Parathyroid adenoma (tissue), 2 donors: ENCODE data around the gene SPNS2.

ENCODE experiments used
- H2AFZ ChIP-seq: fragments of 300-600 bp; sonication (generic); one replicate; pipeline ENCODE4 v1.7.0; 2017; ENCODE audit warnings: antibody characterized with exemption, mild to moderate bottlenecking
- H3K27ac ChIP-seq: fragments of 300-600 bp; sonication (generic); one replicate; pipeline ENCODE4 v1.7.0; 2017
- H3K27me3 ChIP-seq: fragments of 300-600 bp; sonication (generic); one replicate; pipeline ENCODE4 v1.7.0; 2017; ENCODE audit warnings: low read length; ENCODE audit not compliant: control insufficient read depth, insufficient read depth
- H3K36me3 ChIP-seq: fragments of 300-600 bp; sonication (generic); one replicate; pipeline ENCODE4 v1.7.0; 2017; ENCODE audit warnings: low read length; ENCODE audit not compliant: control insufficient read depth, insufficient read depth
- H3K4me1 ChIP-seq: fragments of 300-600 bp; sonication (generic); one replicate; pipeline ENCODE4 v1.7.0; 2017; ENCODE audit warnings: control low read depth
- H3K4me2 ChIP-seq: fragments of 300-600 bp; sonication (generic); one replicate; pipeline ENCODE4 v1.7.0; 2017; ENCODE audit warnings: low read length
- H3K4me3 ChIP-seq: fragments of 300-600 bp; sonication (generic); one replicate; pipeline ENCODE4 v1.7.0; 2017; ENCODE audit warnings: low read depth, low read length
- H3K79me2 ChIP-seq: fragments of 300-600 bp; sonication (generic); one replicate; pipeline ENCODE4 v1.7.0; 2017; ENCODE audit warnings: control low read depth
- H3K9ac ChIP-seq: fragments of 300-600 bp; sonication (generic); one replicate; pipeline ENCODE4 v1.7.0; 2017; ENCODE audit warnings: mild to moderate bottlenecking
- H3K9me3 ChIP-seq: fragments of 300-600 bp; sonication (generic); one replicate; pipeline ENCODE4 v1.7.0; 2017; ENCODE audit warnings: low read length; ENCODE audit not compliant: control insufficient read depth
- CTCF ChIP-seq: fragments of 300-600 bp; sonication (generic); IDR thresholded peaks from one replicate; pipeline ENCODE4 v1.7.0; 2017; ENCODE audit warnings: antibody characterized with exemption, mild to moderate bottlenecking
- donor health status: primary hyperparathyroidism.

SPNS2 gene

GRCh38 chr17:4533523-4534504 lies 35.1 kb downstream of the SPNS2 start:
- TF ChIP-seq CTCF: no peak
- H3K27me3 ChIP-seq: no peaks in the 10 kb centered on the region
- no peak overlapping the region for H2AFZ ChIP-seq
- no peak overlapping the region for H3K27ac ChIP-seq
- H3K9ac ChIP-seq: no peak overlapping the region
- H3K79me2 ChIP-seq: no peaks in the 10 kb centered on the region
- no peak overlapping the region for H3K4me2 ChIP-seq
- no peaks in the 10 kb centered on the region for H3K9me3 ChIP-seq
- H3K4me1 ChIP-seq: peaks cover 8% of the 10 kb centered on the region
- no peaks in the 10 kb centered on the region for H3K36me3 ChIP-seq
- H3K4me3 ChIP-seq: no peak overlapping the region

GRCh38 chr17:4534515-4534914 lies 35.8 kb downstream of the SPNS2 start:
- Histone ChIP-seq H3K9me3 (no peaks in the 10 kb centered on the region), H3K4me1 (peaks cover 8% of the 10 kb centered on the region), H3K4me2 (no peak overlapping the region), H3K9ac (no peak overlapping the region), H3K27ac (no peak overlapping the region), H2AFZ (no peak overlapping the region), H3K4me3 (no peak overlapping the region), H3K36me3 (no peaks in the 10 kb centered on the region), H3K79me2 (no peaks in the 10 kb centered on the region), H3K27me3 (no peaks in the 10 kb centered on the region)
- TF ChIP-seq CTCF: no peak

GRCh38 chr17:4534928-4535666 lies 36.4 kb downstream of the SPNS2 start:
- H3K36me3 ChIP-seq: no peaks in the 10 kb centered on the region
- H3K4me3 ChIP-seq: no peak overlapping the region
- no peak overlapping the region for H2AFZ ChIP-seq
- no peak overlapping the region for H3K27ac ChIP-seq
- peaks cover 8% of the 10 kb centered on the region for H3K4me1 ChIP-seq
- TF ChIP-seq CTCF: no peak
- no peaks in the 10 kb centered on the region for H3K9me3 ChIP-seq
- no peaks in the 10 kb centered on the region for H3K79me2 ChIP-seq
- H3K4me2 ChIP-seq: no peak overlapping the region
- no peaks in the 10 kb centered on the region for H3K27me3 ChIP-seq
- no peak overlapping the region for H3K9ac ChIP-seq

GRCh38 chr17:4535667-4536258 lies 37.1 kb downstream of the SPNS2 start:
- Histone ChIP-seq H3K36me3 (no peaks in the 10 kb centered on the region), H3K4me2 (no peak overlapping the region), H3K4me3 (no peak overlapping the region), H3K27me3 (no peaks in the 10 kb centered on the region), H3K9me3 (no peaks in the 10 kb centered on the region), H3K79me2 (no peaks in the 10 kb centered on the region), H3K4me1 (peaks cover 8% of the 10 kb centered on the region), H3K27ac (no peak overlapping the region), H3K9ac (no peak overlapping the region), H2AFZ (no peak overlapping the region)
- TF ChIP-seq CTCF: no peak
